Measurements from ENCODE around the gene BACH1.
"Not testable (repeated sequence)": the region's sequence is repeated elsewhere in the genome, so short reads cannot be mapped to it uniquely, and the experiment has no call there.

Gene BACH1

GRCh38 chr21:29350246-29350779 lies 51.6 kb downstream of the BACH1 start:
- no peak for DNase-seq

DNA sequence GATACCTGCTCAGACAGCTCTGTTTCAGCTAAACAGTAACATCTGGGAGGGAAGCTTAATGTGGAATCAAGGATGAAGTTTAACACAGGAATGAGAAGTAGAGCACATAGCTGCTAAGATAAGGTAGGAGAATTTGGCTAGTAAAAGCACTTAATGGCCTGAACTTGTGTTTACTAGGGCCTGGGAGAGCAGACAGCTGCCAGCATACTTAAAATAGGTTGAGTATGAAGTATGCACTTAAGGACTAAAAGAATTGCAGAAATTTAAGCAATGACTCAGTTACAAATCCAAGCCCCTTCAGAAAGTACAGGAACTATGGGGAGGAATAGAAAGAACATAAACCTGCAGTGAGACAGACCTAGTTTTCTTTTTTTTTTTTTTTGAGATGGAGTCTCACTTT lies 53.0 kb downstream of the BACH1 start:
- DNase-seq: no peak

- not testable (repeated sequence) for DNase-seq
These were observed 56.5 kb downstream of the BACH1 start for GRCh38 chr21:29355043-29355710.

GRCh38 chr21:29356291-29356690 lies 57.6 kb downstream of the BACH1 start:
- not testable (repeated sequence) for DNase-seq

DNA sequence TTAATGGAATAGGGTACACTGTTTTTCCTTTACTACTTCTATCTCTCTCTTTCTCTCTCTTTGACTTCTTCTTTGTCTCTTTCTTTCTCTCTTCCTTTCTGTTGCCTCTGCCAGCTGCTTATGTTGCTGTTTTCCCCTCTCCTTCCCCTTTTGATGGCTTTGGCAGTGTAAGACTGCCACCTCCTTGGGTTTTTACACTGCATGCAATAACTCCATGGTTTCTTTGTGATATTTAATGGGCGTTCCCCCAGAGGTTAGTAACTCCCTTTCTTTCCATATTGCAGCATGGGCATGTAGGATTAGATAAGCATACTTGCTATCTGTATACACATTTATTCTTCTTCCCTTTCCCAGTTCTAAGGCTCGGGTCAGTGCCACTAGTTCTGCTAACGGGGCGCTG lies 58.1 kb downstream of the BACH1 start:
- peak; percentile 85 for DNase-seq

DNA sequence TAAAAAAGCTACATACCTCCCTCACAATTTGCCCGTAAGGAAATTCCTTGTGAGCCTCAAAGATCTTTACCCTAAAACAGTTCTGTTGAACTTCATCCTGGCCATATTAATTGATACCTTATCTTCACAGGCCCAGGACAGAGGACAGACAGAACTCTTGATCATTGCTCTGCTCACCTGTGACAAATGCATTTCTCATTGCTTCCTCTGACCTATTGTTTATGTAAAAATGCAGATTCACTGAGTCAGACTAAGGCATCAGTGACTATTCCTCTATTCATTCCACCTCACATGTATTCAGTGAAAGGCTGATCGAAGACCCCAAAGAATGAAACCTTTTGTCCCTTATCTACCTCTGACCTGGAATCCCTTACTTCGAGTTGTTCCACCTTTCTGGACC lies 61.0 kb downstream of the BACH1 start:
- DNase-seq: no peak

- no peak for DNase-seq
These were observed 62.4 kb downstream of the BACH1 start for GRCh38 chr21:29360799-29361765.

DNA sequence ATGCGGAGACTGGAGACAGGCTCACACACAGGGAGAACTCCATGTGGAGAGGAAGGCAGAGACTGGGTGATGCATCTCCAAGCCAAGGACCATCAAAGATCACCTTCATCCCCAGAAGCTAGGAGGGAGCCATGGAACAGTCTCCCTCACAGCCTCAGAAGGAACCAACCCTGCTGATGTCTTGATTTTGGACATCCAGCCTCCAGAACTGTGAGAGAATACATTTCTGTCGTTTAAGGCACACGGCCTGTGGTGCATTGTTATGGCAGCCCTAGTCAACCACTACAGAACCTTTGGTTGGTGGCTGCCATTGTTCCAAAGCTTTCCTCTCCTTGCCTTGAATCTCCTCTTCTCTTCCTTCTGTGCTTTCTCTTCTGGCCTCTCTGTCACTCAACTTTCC lies 64.0 kb downstream of the BACH1 start:
- DNase-seq: no peak

GRCh38 chr21:29365661-29366265 lies 67.0 kb downstream of the BACH1 start:
- DNase-seq: no peak

- DNase-seq: no peak
These were observed 67.8 kb downstream of the BACH1 start for GRCh38 chr21:29366532-29366931.

GRCh38 chr21:29367335-29367734 lies 68.6 kb downstream of the BACH1 start:
- no peak for DNase-seq

DNA sequence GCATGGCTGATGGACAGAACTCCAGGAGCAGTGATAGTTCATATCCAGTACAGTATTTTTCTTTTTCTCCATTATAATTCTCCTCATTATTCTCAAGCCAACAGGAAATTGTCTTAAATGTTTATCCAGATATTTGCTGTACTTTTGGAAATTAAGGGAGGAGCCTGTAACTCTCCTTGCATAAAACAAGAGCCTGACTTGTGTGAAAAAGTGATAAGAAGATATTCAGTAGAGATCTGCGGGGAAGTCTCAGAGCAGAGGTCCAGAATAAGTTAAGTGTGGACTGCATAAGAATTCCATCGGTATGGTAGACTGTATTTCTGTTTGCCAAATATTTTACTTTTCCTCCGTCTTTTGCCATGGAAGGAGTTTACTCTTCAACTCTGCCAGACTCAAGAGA lies 70.2 kb downstream of the BACH1 start:
- DNase-seq: no peak

DNA sequence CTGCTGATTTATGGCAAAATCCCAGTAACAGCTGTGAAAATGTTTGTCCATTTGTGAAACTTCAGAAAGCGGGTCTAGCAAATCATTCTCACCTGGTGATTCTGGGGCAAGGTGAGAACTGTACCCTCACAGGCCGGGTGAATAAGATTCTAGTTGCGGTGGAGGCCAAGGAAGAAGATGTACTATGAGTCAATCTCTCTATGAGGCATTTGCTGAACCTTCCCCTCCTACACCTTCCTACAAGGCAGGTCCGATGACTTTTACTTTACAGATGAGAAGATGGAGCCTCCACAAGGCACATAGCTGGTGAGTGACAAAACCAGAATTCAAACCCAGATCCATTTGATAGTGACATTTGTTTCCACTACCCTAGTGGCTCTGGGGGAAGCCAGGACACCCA lies 72.7 kb downstream of the BACH1 start:
- no peak for DNase-seq

DNA sequence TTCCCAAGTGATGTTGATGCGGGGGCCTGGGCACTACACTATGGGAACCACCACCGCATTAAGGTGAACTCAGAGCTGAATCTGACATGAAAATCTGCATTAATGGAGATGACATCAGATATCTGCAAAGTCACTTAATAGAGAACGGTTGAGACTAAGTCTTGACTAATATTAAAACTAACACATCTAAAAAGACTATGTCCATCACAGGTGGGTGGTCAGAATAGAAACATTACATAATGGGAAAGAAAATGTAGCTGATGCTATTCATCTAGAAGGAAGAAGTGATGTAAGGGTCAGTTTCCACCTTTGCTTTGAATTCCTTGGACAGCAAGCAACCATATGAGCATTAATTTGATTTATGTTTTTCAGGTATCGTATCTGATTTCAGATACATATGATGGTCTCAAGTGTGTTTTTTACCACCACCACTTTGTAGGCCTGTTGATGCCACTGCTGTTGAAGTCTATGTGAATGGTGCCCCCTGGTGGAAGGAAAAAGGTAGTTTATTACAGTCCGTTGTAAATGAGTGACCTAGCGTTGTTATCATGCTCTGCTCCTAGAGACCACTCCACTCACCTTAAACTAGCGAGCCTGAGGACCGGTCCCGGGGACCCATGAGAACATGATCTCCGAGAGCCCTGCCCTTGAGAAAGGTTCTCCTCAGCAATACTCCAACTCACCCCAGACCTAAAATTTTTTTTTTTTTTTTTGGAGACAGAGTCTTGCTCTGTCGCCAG lies 73.5 kb downstream of the BACH1 start:
- DNase-seq: peak; percentile 73

DNA sequence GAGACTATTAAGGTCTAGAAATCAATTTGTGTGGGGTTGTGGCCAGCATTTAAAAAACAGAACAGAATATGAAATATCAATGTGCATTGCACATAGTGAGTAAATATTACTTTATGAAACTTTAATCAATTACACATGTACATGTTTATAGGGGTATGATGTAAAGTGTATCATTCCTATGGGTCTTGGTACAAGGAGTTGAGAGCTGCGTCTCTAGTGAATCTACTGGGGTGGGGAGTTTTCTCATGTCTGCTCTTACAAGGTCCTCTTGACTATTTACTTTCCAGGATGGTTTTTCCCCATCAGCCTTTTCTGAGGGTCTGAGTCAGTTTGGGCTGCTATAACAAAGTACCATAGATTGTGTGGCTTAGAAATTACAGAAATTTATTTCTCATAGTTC lies 75.8 kb downstream of the BACH1 start:
- DNase-seq: no peak

GRCh38 chr21:29376556-29376955 lies 77.8 kb downstream of the BACH1 start:
- peak; percentile 62 for DNase-seq

GRCh38 chr21:29377266-29377665 lies 78.5 kb downstream of the BACH1 start:
- no peak for DNase-seq

DNA sequence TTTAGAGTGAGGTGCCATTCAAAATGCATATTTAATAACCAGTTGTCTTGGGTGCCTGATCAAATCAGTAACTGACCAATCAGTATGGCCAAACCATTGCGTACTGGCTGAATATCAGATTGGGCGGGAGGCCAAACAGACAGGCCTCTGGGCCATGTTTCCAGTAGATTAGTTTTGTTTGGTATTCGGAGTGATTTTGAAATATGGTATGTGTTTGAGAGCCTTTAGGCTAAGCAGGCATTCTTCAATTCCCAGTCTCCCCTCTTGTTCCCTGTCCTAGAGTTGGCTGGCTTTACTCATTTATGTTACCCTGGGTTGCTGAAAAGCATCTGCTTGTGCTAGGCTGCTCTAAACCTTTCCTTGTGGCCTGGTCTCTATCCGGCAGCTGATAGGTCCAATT lies 80.1 kb downstream of the BACH1 start:
- no peak for DNase-seq

- DNase-seq: peak; percentile 77
These were observed 80.9 kb downstream of the BACH1 start for GRCh38 chr21:29379517-29380054.

- DNase-seq: no peak
These were observed 83.4 kb downstream of the BACH1 start for GRCh38 chr21:29382030-29382654.

GRCh38 chr21:29384683-29385359 lies 86.1 kb downstream of the BACH1 start:
- no peak for DNase-seq

Measured in inflammatory macrophage treated with lipopolysaccharide for 4 hours (primary cell).